ENCODE data around the gene PIGT.

- TF ChIP-seq SCRT1 (tag by site-specific recombination; IDR thresholded peaks at IDR 0.05; ENCODE audit: borderline replicate concordance): no peak
- no peak for TF ChIP-seq CTCF (tag by site-specific recombination; IDR thresholded peaks at IDR 0.05)
- no peak for TF ChIP-seq KLF9 (tag by site-specific recombination; IDR thresholded peaks at IDR 0.05; ENCODE audit: low read depth)
- no peak for TF ChIP-seq ZNF112 (tag by site-specific recombination; IDR thresholded peaks at IDR 0.05)
- no peak for TF ChIP-seq ZNF423 (tag by site-specific recombination; IDR thresholded peaks at IDR 0.05)
- no peak for TF ChIP-seq SETDB1 (IDR thresholded peaks at IDR 0.05; ENCODE audit: insufficient read length, low read length)
- no peak for TF ChIP-seq ZBTB1 (tag by site-specific recombination; IDR thresholded peaks at IDR 0.05)
Observed at GRCh38 chr20:45374966-45375365, 41.0 kb upstream of the PIGT start.

Measured in HEK293 (cell line).